Ishikawa (cell line): ENCODE results near the gene KLHL26.
A peak's percentile ranks its signal among the peaks of the same experiment; 100 is the strongest.

Experiments used
- CEBPB ChIP-seq: IDR thresholded peaks from 2 replicates; pipeline ENCODE4 v1.6.1; 2012
- CREB1 ChIP-seq: IDR thresholded peaks from 2 replicates; pipeline ENCODE4 v1.6.1; 2012; ENCODE audit warnings: low read depth
- EGR1 ChIP-seq: IDR thresholded peaks from 2 replicates; pipeline ENCODE4 v1.6.1; 2012
- EP300 ChIP-seq: IDR thresholded peaks from 2 replicates; pipeline ENCODE4 v1.6.1; 2012; ENCODE audit warnings: borderline replicate concordance
- FOXM1 ChIP-seq: IDR thresholded peaks from 2 replicates; pipeline ENCODE4 v1.6.1; 2012; ENCODE audit warnings: low read depth, borderline replicate concordance
- NFIC ChIP-seq: IDR thresholded peaks from 2 replicates; pipeline ENCODE4 v1.6.1; 2012
- RAD21 ChIP-seq: IDR thresholded peaks from 2 replicates; pipeline ENCODE4 v1.6.1; 2012; ENCODE audit warnings: low read depth
- TAF1 ChIP-seq: IDR thresholded peaks from 2 replicates; pipeline ENCODE4 v1.6.1; 2012; ENCODE audit warnings: low read depth, mild to moderate bottlenecking
- TCF12 ChIP-seq: IDR thresholded peaks from 2 replicates; pipeline ENCODE4 v1.6.1; 2012; ENCODE audit warnings: low read depth
- TEAD4 ChIP-seq: IDR thresholded peaks from 2 replicates; pipeline ENCODE4 v1.6.1; 2012
- YY1 ChIP-seq: IDR thresholded peaks from 2 replicates; pipeline ENCODE4 v1.6.1; 2012; ENCODE audit warnings: low read depth
- ZBTB7A ChIP-seq: IDR thresholded peaks from 2 replicates; pipeline ENCODE4 v1.6.1; 2012; ENCODE audit warnings: low read depth
- TF ChIP-seq, protein P1 (sequence below): IDR thresholded peaks from 2 replicates; pipeline ENCODE4 v1.6.1; 2012
- TF ChIP-seq, protein P2 (sequence below): IDR thresholded peaks from 2 replicates; pipeline ENCODE4 v1.6.1; 2012; ENCODE audit warnings: low read depth, mild to moderate bottlenecking
- TF ChIP-seq, protein P3 (sequence below): IDR thresholded peaks from 2 replicates; pipeline ENCODE4 v1.6.1; 2012

KLHL26 gene

DNA sequence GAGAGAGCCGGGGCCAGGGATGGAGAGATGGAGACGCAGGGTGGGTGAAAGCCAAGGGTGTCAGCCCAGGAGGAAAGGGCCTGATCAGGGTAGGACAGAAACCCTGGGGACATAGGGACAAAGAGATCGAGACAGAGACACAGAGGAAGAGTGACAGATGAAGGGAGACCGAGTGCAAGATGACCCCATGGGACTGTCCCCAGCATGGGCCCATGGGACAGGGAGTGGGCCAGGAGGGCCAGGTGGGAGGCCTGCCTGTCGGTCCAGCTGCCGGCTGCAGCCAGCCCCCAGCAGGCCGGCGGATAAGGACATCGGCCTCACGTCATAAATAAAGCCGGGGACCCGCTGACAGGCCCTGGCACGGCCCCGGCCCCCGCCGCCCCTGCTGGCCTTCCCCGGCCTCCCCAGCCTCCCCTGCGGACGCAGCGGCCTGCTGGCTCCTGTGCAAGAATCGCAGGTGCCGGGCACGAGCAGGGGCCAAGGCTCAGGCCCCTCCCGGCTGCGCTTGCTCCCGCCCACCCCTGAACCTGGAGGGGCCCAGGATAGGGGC, 41.9 kb upstream of the KLHL26 start:
- TF ChIP-seq CREB1 (no peak), EP300 (no peak)

DNA sequence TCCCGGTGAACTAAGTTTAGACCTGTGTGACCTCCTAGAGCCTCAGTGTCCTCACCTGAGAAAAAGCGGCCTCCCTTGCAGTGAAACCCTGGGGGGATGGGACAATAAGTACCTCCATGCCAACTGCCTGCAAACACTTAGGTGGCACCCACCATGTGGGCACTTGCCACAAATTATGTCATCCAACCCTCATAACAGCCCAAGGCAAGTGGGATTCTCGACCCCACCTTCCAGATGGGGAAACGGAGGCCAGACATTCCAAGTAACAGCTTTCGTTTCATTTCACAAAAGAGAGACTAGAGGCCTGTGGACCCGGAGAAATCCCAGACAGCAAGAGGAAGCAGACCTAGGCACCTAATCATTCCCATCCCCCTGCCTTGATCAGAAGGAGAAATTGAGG, 41.4 kb upstream of the KLHL26 start:
- TF ChIP-seq, protein P1, sequence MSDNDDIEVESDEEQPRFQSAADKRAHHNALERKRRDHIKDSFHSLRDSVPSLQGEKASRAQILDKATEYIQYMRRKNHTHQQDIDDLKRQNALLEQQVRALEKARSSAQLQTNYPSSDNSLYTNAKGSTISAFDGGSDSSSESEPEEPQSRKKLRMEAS: no peak
- TF ChIP-seq CEBPB: no peak
- no peak for TF ChIP-seq CREB1
- TF ChIP-seq TEAD4: no peak
- TF ChIP-seq RAD21: no peak
- TF ChIP-seq, protein P2, sequence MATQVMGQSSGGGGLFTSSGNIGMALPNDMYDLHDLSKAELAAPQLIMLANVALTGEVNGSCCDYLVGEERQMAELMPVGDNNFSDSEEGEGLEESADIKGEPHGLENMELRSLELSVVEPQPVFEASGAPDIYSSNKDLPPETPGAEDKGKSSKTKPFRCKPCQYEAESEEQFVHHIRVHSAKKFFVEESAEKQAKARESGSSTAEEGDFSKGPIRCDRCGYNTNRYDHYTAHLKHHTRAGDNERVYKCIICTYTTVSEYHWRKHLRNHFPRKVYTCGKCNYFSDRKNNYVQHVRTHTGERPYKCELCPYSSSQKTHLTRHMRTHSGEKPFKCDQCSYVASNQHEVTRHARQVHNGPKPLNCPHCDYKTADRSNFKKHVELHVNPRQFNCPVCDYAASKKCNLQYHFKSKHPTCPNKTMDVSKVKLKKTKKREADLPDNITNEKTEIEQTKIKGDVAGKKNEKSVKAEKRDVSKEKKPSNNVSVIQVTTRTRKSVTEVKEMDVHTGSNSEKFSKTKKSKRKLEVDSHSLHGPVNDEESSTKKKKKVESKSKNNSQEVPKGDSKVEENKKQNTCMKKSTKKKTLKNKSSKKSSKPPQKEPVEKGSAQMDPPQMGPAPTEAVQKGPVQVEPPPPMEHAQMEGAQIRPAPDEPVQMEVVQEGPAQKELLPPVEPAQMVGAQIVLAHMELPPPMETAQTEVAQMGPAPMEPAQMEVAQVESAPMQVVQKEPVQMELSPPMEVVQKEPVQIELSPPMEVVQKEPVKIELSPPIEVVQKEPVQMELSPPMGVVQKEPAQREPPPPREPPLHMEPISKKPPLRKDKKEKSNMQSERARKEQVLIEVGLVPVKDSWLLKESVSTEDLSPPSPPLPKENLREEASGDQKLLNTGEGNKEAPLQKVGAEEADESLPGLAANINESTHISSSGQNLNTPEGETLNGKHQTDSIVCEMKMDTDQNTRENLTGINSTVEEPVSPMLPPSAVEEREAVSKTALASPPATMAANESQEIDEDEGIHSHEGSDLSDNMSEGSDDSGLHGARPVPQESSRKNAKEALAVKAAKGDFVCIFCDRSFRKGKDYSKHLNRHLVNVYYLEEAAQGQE: no peak
- TF ChIP-seq, protein P3, sequence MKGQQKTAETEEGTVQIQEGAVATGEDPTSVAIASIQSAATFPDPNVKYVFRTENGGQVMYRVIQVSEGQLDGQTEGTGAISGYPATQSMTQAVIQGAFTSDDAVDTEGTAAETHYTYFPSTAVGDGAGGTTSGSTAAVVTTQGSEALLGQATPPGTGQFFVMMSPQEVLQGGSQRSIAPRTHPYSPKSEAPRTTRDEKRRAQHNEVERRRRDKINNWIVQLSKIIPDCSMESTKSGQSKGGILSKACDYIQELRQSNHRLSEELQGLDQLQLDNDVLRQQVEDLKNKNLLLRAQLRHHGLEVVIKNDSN: no peak
- no peak for TF ChIP-seq EGR1
- TF ChIP-seq ZBTB7A: no peak
- no peak for TF ChIP-seq FOXM1
- no peak for TF ChIP-seq TCF12
- no peak for TF ChIP-seq TAF1
- no peak for TF ChIP-seq YY1
- TF ChIP-seq EP300: no peak
- no peak for TF ChIP-seq NFIC

DNA sequence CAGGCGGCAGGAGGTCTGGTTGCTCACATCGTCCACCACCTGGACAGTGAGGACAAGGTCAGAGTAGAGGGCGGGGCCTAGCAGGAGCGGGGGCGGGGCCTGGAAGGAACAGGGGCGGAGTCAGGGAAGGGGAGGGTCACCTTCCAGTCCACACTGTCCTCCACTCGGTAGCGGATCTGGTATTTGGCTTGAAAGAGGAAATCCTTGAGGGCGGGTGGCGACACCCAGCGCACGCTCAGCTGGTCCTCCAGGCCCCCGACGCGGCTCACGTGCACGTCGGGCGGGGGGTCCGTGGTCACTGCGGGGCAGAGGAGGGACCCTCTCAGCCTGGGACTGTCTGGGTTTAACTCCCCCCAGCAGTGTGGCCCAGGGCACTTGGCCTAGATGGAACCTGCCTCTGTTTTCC, 40.1 kb upstream of the KLHL26 start:
- TF ChIP-seq, protein P1: peak; percentile 38; the same call in 1 of the 2 replicates
- TF ChIP-seq TAF1 (no peak), FOXM1 (no peak)

DNA sequence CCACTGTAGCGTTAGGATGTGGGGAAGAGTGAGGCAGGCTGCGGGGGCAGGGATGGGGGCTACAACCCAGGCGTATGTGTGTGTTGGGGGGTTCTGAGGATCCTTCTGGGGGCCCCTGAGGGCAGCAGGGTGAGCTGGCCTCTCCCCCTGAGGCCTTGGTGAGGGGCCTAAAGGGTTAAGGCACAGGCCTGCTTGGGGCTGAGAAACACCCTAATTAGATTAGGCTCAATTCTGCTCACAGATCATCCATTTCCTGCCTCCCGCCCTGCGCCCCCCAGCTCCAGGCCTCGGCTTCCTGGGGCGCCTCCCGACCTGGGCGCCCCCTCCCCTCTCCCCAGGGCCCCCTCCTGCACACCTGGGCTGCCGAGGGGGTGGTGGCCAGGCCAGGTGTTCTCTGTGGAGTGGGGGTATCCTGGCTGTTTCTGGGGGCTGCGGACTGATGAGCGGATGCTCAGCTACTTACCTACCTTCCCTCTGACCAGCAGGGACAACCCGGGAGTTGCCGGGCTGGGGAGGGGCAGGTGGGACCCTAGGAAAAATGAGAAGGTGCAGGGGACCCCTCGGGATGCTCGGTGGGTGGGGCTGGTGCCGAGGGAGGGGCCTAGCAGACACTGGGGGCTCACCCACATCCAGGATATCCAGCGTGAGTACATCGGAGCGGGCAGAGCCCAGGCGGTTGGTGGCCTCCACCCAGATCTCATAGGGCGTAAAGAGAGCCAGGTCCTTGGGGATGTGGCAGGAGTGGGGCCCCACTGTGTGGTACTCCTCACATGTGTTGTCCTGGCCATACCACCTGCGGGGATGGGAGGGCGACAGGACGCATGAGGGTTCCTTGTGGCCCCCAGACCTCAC, 38.8 kb upstream of the KLHL26 start:
- TF ChIP-seq FOXM1 (no peak), ZBTB7A (no peak), TAF1 (no peak)

DNA sequence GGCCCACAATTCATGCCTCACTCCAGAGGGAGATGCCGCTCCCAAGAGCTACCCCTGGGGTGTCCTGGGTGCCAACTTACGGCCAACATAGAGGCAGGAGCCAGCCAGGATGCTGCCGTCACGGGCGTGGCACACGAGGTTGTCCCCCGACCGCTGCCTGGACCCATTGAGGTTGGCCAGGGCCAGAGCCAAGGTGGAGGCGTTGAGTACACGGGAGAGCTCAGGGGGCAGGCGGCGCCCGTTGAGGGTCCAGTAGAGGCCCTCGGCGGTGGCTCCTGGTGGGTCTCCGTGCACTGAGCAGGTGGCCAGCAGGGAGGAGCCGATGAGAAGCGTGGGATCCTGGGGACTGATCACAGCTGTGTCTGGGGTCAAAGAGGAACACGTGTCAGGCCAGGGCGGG, 37.3 kb upstream of the KLHL26 start:
- TF ChIP-seq CEBPB (no peak), RAD21 (no peak), NFIC (no peak), CREB1 (no peak), EP300 (no peak), TAF1 (no peak), FOXM1 (no peak), YY1 (no peak), ZBTB7A (no peak), TCF12 (no peak), TEAD4 (no peak), EGR1 (no peak)
- TF ChIP-seq, protein P3: no peak
- TF ChIP-seq, protein P2: no peak
- TF ChIP-seq, protein P1: no peak

DNA sequence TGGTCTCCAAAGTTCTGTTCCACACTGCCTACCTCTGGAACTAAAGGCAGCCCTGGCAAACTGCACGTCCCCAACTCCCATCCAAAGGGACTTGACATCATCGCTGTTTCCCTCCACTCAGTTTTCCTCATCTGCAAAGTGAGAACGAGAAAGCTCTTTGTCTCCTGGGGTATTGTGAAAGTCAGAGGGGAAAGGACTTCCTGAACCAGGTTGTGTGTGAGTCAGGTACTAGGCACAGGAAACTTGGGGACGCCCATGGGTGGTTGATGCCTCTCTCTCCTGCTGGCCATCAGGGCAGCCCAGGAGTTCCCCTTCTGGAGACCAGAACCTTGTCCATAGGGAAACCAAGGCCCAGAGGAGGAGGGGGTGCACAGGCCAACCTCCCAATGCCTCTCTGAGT, 35.0 kb upstream of the KLHL26 start:
- TF ChIP-seq CEBPB: no peak
- TF ChIP-seq NFIC: no peak
- no peak for TF ChIP-seq EP300
- TF ChIP-seq, protein P3: no peak
- TF ChIP-seq RAD21: no peak
- TF ChIP-seq ZBTB7A: no peak
